Mesenteric fat pad (tissue), 1 donor: ENCODE data around the gene CWC27. TPM values are rescaled to one million over a fixed set of nuclear protein-coding genes. Genes with fewer than 3 reads are reported as not detected.

Experiments used
- DNase-seq: peaks from one replicate; pipeline ENCODE4 v3.0.0-alpha.2; 2020; ENCODE audit warnings: low spot score
- total RNA-seq: library from RNA; stranded (reverse); fragmentation: NEBNext Ultra II Directional; extraction: Animal tissue kit (Norgen Biotek cat#: 25700); gene quantifications from one replicate; pipeline ENCODE4 v1.2.1, GENCODE V29; 2021
- donor health status: DM: yes; HTN: yes; CAD: no.

CWC27 gene
- total RNA-seq, 1 donor from 2014 or later = 20.4 TPM

GRCh38 chr5:65066387-65067146 lies 297.8 kb downstream of the CWC27 start:
- DNase-seq = no peak

GRCh38 chr5:65067147-65067506 lies 298.4 kb downstream of the CWC27 start:
- DNase-seq = no peak

Other genes starting within 250 kb of the CWC27 start
- gene SHISAL2B, start 78.4 kb upstream of the CWC27 start, total RNA-seq = not detected
- gene SREK1IP1, start 239 bp upstream of the CWC27 start, total RNA-seq = 22.2 TPM